Measurements from ENCODE around the gene WDFY1.
A peak's percentile ranks its signal among the peaks of the same experiment; 100 is the strongest.
"Not testable (repeated sequence)": the region's sequence is repeated elsewhere in the genome, so short reads cannot be mapped to it uniquely, and the experiment has no call there.

WDFY1 gene

DNA sequence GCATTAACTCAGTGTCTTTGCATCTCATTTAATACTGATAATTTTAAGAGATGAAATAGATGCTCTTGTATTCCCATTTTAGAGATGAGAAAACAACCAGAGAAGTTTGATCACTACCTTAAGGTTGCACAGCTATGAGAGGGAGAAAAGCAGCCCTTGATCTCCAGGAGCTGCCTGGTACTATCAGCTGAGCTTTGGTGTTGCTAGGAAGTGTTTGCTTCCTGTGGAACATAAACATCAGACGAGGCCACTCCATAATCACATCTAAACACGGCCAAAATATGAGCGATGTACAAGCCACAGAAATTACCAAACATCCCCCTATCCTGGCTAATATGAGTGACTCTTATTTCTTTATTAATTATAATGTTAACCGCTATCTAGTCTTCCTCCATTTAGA is 620 bp upstream of the WDFY1 start:
- no peak overlapping the region for H3K27ac ChIP-seq (ENCODE audit: poor library complexity, severe bottlenecking)
- DNase-seq (ENCODE audit: low spot score) (no peak), ATAC-seq (ENCODE audit: low read depth) (no peak)
- H3K9me3 ChIP-seq (ENCODE audit: severe bottlenecking), result no peaks in the 10 kb centered on the region
- TF ChIP-seq, protein P1, sequence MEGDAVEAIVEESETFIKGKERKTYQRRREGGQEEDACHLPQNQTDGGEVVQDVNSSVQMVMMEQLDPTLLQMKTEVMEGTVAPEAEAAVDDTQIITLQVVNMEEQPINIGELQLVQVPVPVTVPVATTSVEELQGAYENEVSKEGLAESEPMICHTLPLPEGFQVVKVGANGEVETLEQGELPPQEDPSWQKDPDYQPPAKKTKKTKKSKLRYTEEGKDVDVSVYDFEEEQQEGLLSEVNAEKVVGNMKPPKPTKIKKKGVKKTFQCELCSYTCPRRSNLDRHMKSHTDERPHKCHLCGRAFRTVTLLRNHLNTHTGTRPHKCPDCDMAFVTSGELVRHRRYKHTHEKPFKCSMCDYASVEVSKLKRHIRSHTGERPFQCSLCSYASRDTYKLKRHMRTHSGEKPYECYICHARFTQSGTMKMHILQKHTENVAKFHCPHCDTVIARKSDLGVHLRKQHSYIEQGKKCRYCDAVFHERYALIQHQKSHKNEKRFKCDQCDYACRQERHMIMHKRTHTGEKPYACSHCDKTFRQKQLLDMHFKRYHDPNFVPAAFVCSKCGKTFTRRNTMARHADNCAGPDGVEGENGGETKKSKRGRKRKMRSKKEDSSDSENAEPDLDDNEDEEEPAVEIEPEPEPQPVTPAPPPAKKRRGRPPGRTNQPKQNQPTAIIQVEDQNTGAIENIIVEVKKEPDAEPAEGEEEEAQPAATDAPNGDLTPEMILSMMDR (IDR thresholded peaks at IDR 0.05; ENCODE audit: poor library complexity, severe bottlenecking), result no peak
- peak overlapping the region; percentile 85 for H3K4me3 ChIP-seq (ENCODE audit: severe bottlenecking)
- no peaks in the 10 kb centered on the region for H3K36me3 ChIP-seq (ENCODE audit: low read depth)
- H3K27me3 ChIP-seq (ENCODE audit: insufficient read depth, poor library complexity, severe bottlenecking), result no peaks in the 10 kb centered on the region
- H3K4me1 ChIP-seq (ENCODE audit: insufficient read depth, poor library complexity, severe bottlenecking), result peaks cover 24% of the 10 kb centered on the region

DNA sequence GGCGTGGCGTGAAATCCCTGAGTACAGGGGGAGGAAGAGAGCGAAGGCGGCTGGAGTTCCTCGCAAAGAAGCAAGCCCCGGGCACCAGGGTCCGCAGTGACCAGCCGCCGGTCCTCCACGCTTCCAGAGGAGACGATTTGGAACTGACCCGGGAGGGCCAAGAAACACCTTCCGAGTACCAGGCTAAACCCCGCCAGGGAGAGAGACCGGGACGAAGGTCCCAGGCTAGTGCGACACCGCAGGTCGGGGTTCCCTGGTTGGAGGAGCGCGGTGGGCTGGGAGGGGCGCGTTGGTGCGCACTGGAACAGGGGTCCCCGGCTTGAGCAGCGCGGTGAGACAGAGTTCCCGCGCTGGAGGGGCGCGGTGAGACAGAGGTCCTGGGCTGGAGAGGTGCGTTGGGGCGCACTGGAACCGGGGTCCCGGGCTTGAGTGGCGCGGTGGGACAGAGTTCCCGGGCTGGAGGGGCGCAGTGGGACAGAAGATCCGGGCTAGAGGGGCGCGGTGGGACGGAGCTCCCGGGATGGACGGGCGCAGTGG is 901 bp downstream of the WDFY1 start:
- peak; percentile 30 for ATAC-seq (ENCODE audit: low read depth)
- peaks cover 24% of the 10 kb centered on the region for H3K4me1 ChIP-seq (ENCODE audit: insufficient read depth, poor library complexity, severe bottlenecking)
- H3K27ac ChIP-seq (ENCODE audit: poor library complexity, severe bottlenecking), result peak overlapping the region; percentile 73
- no peaks in the 10 kb centered on the region for H3K9me3 ChIP-seq (ENCODE audit: severe bottlenecking)
- peak overlapping the region; percentile 85 for H3K4me3 ChIP-seq (ENCODE audit: severe bottlenecking)
- no peaks in the 10 kb centered on the region for H3K27me3 ChIP-seq (ENCODE audit: insufficient read depth, poor library complexity, severe bottlenecking)
- no peak for DNase-seq (ENCODE audit: low spot score)
- H3K36me3 ChIP-seq (ENCODE audit: low read depth), result peaks cover 8% of the 10 kb centered on the region
- TF ChIP-seq, protein P1 (IDR thresholded peaks at IDR 0.05; ENCODE audit: poor library complexity, severe bottlenecking), result no peak

DNA sequence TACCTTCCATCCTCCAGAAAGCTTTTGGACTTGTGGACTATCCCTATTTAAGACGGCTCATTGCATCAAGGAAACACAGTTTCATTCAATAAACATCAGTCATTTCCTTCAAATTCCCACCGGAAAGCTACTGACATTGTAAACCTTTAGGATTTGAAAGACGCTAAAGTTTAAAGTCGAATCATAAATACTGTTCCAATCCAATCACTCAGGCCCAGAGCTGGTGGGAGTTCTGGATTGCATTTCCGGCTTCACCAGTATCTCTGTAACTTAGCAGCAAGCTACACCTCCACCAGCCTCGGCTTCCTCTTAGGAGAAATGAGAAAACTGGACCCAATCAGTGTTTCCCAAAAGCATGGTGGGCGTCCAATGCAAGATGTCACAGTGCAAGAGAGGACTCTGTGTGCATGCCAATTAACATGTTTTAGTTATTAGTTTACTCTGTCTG is 1.6 kb downstream of the WDFY1 start:
- TF ChIP-seq, protein P1 (IDR thresholded peaks at IDR 0.05; ENCODE audit: poor library complexity, severe bottlenecking), result no peak
- Histone ChIP-seq H3K27ac (ENCODE audit: poor library complexity, severe bottlenecking) (peak overlapping the region; percentile 73), H3K4me1 (ENCODE audit: insufficient read depth, poor library complexity, severe bottlenecking) (peaks cover 24% of the 10 kb centered on the region), H3K4me3 (ENCODE audit: severe bottlenecking) (peak overlapping the region; percentile 85), H3K36me3 (ENCODE audit: low read depth) (peaks cover 8% of the 10 kb centered on the region), H3K9me3 (ENCODE audit: severe bottlenecking) (no peaks in the 10 kb centered on the region), H3K27me3 (ENCODE audit: insufficient read depth, poor library complexity, severe bottlenecking) (no peaks in the 10 kb centered on the region)
- ATAC-seq (ENCODE audit: low read depth) (peak; percentile 40), DNase-seq (ENCODE audit: low spot score) (no peak)

DNA sequence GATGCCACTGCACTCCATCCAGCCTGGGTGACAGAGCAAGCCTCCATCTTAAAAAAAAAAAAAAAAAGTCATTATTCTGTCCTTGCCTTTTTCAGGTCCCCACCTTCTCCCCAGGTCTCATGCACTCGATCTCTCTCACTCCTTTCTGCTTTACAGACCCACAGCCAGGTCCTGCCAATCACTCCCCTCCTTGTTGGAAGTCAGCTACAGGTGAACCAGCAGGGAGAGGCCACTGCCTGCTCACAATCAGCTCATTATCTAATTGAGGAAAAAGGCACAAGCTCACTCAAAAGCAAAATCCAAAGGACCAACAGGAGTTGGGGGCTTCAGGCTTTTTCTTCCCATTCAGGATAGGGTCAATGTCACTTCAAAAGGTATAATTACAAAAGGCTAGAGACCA is 2.0 kb downstream of the WDFY1 start:
- Histone ChIP-seq H3K36me3 (ENCODE audit: low read depth) (peaks cover 8% of the 10 kb centered on the region), H3K4me3 (ENCODE audit: severe bottlenecking) (peak overlapping the region; percentile 85), H3K27ac (ENCODE audit: poor library complexity, severe bottlenecking) (peak overlapping the region; percentile 73), H3K4me1 (ENCODE audit: insufficient read depth, poor library complexity, severe bottlenecking) (peaks cover 24% of the 10 kb centered on the region), H3K9me3 (ENCODE audit: severe bottlenecking) (no peaks in the 10 kb centered on the region), H3K27me3 (ENCODE audit: insufficient read depth, poor library complexity, severe bottlenecking) (no peaks in the 10 kb centered on the region)
- TF ChIP-seq, protein P1 (IDR thresholded peaks at IDR 0.05; ENCODE audit: poor library complexity, severe bottlenecking), result no peak
- ATAC-seq (ENCODE audit: low read depth) (no peak), DNase-seq (ENCODE audit: low spot score) (no peak)

DNA sequence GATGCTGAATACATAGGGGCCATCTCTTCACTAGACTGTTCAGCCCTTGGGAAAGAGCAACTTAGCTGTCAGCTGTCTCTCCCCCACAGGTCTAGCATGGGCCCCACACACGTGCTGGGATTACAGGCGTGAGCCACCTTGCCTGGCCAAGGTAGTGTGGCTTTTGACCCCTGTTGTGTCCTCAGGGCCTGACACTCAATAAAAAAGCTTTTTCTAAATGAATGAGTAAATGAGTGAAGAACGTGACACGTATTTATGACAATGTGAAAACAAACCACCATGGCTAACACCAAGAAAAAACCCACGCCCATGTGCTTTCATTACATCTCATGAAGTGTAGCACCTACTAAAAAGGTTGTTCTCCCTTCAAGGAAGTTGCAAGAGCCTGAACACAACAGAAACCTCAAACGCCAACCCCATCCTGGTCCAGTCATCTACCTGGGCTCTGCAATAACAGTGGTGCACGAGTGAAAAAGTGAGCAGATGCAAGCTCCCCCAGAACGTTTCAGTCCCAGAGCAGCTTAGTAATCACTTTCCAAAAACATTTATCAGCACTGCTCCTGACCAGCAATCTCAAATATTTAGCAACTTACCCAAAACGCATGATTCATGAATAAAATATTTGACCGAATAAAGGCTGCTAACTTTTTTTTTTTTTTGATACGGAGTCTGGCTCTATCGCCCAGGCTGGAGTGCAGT is 3.4 kb downstream of the WDFY1 start:
- TF ChIP-seq, protein P1 (IDR thresholded peaks at IDR 0.05; ENCODE audit: poor library complexity, severe bottlenecking), result no peak
- peak overlapping the region; percentile 73 for H3K27ac ChIP-seq (ENCODE audit: poor library complexity, severe bottlenecking)
- H3K4me3 ChIP-seq (ENCODE audit: severe bottlenecking), result no peak overlapping the region
- peaks cover 8% of the 10 kb centered on the region for H3K36me3 ChIP-seq (ENCODE audit: low read depth)
- no peak for DNase-seq (ENCODE audit: low spot score)
- H3K4me1 ChIP-seq (ENCODE audit: insufficient read depth, poor library complexity, severe bottlenecking), result peaks cover 38% of the 10 kb centered on the region
- ATAC-seq (ENCODE audit: low read depth), result peak; percentile 46
- no peaks in the 10 kb centered on the region for H3K9me3 ChIP-seq (ENCODE audit: severe bottlenecking)
- no peaks in the 10 kb centered on the region for H3K27me3 ChIP-seq (ENCODE audit: insufficient read depth, poor library complexity, severe bottlenecking)

DNA sequence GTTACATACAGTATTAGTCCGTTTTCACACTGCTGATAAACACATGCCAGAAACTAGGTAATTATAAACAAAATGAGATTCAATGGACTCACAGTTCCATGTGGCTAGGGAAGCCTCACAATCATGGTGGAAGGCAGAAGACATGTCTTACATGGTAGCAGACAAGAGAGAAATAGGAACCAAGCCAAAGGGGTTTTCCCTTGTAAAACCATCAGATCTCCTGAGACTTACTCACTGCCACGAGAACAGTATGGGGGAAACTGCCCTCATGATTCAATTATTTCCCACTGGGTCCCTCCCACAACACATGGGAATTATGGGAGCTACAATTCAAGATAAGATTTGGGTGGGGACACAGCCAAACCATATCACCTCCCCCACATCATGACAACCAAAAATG is 5.7 kb downstream of the WDFY1 start:
- H3K9me3 ChIP-seq (ENCODE audit: severe bottlenecking); H3K27ac ChIP-seq (ENCODE audit: poor library complexity, severe bottlenecking); H3K36me3 ChIP-seq (ENCODE audit: low read depth); DNase-seq (ENCODE audit: low spot score); H3K27me3 ChIP-seq (ENCODE audit: insufficient read depth, poor library complexity, severe bottlenecking); H3K4me3 ChIP-seq (ENCODE audit: severe bottlenecking); ATAC-seq (ENCODE audit: low read depth): not testable (repeated sequence)
- peaks cover 43% of the 10 kb centered on the region for H3K4me1 ChIP-seq (ENCODE audit: insufficient read depth, poor library complexity, severe bottlenecking)

Measured in RWPE2 (cell line).